Ramos (cell line): Measurements from ENCODE around the gene SANBR.

Experiments
- in situ Hi-C: fragments of 300-500 bp; cut with MboI; formaldehyde crosslinking; loops from one replicate; pipeline ENCODE4 v1.14.3; 2022; ENCODE audit warnings: low sequenced_read_pairs; ENCODE audit not compliant: unreplicated experiment

Gene SANBR

DNA sequence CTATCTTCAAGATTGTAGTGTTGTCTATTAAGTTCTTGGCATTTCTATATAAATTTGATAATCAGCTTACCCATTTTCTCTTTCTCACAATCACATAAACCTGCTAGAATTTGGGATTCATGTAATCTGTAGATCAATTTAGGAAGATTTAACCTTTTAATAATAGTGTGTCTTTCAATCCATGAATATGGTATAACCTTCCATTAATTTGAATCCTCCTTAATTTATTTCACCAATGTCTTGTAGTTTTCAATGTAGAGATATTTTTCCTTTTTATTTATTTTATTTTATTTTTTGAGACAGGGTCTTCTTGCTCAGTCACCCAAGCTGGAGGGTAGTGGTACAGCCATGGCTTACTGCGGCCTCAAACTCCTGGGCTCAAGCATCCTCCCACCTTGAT, 20.2 kb downstream of the SANBR start:
- in situ Hi-C loops = no loop called here

DNA sequence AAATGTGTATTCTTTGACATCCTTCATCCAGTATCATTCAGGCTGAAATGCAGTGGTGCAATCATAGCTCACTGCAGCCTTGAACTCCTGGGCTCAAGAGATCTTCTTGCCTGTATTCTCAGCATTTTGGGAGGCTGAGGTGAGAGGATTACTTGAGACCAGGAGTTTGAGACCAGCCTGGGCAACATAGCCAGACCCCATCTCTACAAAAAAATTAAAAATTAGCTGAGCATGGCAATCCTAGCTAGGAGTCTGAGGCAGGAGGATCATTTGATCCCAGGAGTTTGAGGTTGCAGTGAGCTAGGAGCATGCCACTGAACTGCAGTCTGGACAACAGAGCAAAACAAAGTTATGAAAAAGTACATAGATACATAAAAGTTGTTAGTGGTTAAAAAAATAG, 24.1 kb downstream of the SANBR start:
- in situ Hi-C loops = no loop called here

DNA sequence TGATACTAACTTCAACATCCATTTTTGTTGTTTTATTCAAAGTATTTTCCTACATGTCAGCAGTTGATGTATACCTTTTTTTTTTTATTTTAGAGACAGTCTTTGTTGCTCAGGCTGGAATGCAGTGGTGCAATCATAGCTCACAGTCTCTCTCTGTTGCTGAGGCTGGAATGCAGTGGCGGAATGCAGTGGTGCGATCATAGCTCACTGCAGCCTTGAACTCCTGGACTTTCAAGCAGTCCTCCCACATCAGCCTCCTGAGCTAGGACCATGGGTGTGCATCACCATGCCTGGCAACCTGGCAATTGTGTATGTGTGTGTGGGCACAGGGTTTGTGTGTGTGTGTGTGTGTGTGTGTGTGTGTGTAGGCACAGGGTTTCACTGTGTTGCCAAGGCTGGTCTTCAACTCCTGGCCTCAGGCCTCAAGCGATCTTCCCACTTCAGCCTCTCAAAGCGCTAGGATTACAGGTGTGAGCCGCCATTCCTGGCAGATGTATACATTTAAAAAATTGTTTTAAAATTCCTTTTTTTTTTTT, 24.8 kb downstream of the SANBR start:
- in situ Hi-C loops = no loop called here

DNA sequence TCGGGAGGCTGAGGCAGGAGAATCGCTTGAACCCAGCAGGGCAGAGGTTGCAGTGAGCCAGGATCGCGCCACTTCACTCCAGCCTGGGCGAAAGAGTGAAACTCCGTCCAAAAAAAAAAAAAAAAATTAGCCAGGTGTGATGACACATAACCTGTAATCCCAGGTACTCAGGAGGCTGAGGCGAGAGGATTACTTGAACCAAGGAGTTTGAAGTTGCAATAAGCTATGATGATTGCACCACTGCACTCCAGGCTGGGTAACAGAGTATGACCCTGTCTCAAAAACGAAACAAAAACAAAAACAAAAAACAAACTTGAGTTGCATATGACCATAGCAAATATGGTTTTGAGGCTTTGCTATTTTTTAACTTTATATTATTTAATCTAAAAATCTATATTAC, 25.8 kb downstream of the SANBR start:
- in situ Hi-C loops = no loop called here

DNA sequence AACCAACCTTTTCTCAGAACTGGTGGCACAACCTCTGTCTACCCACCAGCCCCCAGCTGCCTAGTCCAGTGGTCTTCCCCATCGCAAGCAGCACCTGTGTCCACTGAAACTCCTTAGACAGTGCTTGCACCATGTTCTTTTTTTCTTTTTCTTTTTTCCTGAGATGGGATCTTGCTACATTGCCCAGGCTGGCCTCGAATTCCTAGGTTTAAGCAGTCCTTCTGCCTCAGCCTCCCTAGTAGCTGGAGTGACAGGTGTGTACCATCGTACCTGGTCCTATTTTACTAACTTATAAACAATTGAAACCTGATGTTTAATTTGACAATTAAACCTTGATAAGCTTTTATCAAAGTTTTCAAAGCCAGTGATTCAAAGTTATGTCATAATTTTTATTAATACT, 30.8 kb downstream of the SANBR start:
- in situ Hi-C loops = no loop called here

DNA sequence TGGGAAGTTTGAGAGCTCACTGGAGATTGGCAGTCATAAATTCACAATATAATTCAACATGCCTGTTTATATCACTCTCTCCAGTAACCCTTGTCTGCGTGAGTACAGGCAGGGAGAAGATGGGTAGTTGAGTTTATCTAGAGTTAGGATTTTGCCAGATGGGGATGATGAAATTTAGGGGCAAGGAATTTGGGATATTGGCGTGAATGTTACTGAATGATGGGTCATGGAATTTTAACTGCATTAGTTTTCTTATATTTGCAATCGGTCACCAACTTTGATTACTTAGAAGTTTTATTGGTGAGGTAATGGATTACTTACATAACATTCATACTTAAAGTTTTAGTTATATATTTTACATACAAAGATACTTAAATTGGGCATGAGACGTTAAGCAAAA, 35.1 kb downstream of the SANBR start:
- in situ Hi-C loops = no loop called here

DNA sequence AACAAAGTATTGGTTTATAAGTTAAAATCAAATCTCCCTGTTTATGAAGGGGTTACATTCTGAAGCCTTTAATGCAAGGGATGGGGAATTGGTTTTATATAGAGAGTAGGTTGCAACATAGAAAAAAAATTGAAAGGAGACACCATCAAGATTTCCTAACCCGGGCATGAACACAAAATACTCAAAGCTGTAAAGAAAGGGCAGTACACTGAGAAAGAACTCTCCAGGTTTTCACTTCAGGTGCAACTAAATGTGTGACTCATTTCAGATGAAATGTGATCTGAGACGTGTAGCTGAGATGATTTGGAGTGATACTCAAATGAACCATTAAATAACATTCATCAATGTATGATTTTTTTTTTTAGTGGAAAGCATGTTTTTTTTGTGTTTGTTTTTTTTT, 43.6 kb downstream of the SANBR start:
- in situ Hi-C loops = no loop called here

DNA sequence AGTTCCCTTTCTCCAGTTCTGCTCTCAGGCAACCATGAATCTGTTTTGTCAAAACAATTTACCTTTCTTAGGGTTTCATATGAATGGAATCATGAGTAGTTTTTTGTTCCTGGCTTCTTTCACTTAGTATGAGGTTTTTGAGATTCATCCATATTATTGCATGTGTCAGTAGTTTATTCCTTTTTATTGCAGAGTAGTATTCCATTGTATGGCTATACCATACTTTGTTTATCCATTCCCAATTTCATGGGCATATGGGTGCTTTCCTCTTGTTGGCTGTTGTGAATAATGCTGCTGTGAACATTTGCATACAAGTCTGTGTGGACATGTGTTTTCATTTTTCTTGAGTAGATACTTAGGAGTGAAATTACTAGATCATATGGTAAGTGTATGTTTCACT, 46.0 kb downstream of the SANBR start:
- in situ Hi-C loops = no loop called here

DNA sequence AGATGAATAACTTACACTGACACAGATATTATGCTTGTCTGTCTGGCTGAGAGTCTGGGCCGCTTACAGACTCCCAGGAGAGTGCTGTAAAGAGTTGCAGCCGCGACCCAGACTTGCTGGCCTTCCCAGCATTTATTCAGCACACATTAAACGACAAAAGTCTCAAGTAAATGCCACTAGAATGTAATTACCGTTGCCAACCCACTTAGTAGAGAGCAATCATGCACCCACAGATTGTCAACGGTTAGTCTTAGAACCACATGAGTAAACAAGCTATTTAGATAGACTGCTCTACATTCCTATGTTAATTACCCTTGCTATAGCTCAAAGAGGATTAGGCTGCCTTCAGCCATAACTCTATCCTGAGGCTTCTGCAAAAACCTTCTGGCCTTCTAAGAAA, 48.5 kb downstream of the SANBR start:
- in situ Hi-C loops = no loop called here
